Loucy (cell line): ENCODE measurements around the gene ALDH1L2.

ENCODE experiments used
- CTCF ChIP-seq: fragments of 200-600 bp; sonication (generic); conservative IDR thresholded peaks from 2 replicates; pipeline ENCODE4 v1.5.1; 2014; ENCODE audit warnings: mild to moderate bottlenecking, antibody characterized with exemption, low read length
- EZH2phosphoT487 ChIP-seq: fragments of 200-600 bp; IDR thresholded peaks from 2 replicates; pipeline ENCODE4 v1.6.1; 2018; ENCODE audit warnings: antibody characterized with exemption, mild to moderate bottlenecking, moderate library complexity, borderline replicate concordance

- TF ChIP-seq CTCF (no peak), EZH2phosphoT487 (no peak)
These were observed 111.0 kb downstream of the ALDH1L2 start for GRCh38 chr12:104973250-104973649.
